ENCODE results near the gene NCKAP5L. TPM values are rescaled to one million over a fixed set of nuclear protein-coding genes. Genes with fewer than 3 reads are reported as not detected.
A peak's percentile ranks its signal among the peaks of the same experiment; 100 is the strongest.

NCKAP5L gene
- total and polyA plus RNA-seq, 9 of the 15 experiments (the other 6 are each of a cell fraction or from before 2014, with no cell fraction given) = 0.01 to 14.4 (median 3.7) TPM

GRCh38 chr12:49783917-49784676 lies 44.1 kb downstream of the NCKAP5L start:
- Histone ChIP-seq H3K27me3 (ENCODE audit: control insufficient read depth in 2 of 2, insufficient read depth in 2 of 2, low read length in 2 of 2) (no peaks in the 10 kb centered on the region), H3K9ac (ENCODE audit: insufficient read depth in 1 of 2, low read depth in 2 of 2, low read length in 2 of 2) (peak overlapping the region in 1 of 2 experiments; percentile 19; a peak in 1 of 4 replicates), H3K27ac (ENCODE audit: extremely low read depth, low read depth, low read length) (no peak overlapping the region; the same call in 2 of the 3 replicates), H3K79me2 (ENCODE audit: control insufficient read depth, insufficient read depth, low read length) (no peaks in the 10 kb centered on the region), H4K20me1 (replicated peaks; ENCODE audit: control insufficient read depth, insufficient read depth, low read length) (no peaks in the 10 kb centered on the region), H3K4me3 (no peak overlapping the region), H3K9me3 (replicated peaks; ENCODE audit: control insufficient read depth, insufficient read depth, low read depth, low read length) (no peaks in the 10 kb centered on the region), H3K4me2 (ENCODE audit: insufficient read depth, low read length) (peak overlapping the region; percentile 38), H3K4me1 (replicated peaks in 1 of 2; ENCODE audit: control insufficient read depth in 2 of 2, insufficient read depth in 2 of 2, low read length in 2 of 2) (peaks cover 7 to 13% of the 10 kb centered on the region in 2 experiments; a peak in 4 of 5 replicates), H3K9me1 (ENCODE audit: control insufficient read depth, insufficient read depth, low read length) (no peaks in the 10 kb centered on the region), H2AFZ (ENCODE audit: low read depth, low read length) (peak overlapping the region; percentile 66), H3K36me3 (ENCODE audit: control insufficient read depth, insufficient read depth, low read length) (no peaks in the 10 kb centered on the region)
- ATAC-seq (peak; percentile 71), FAIRE-seq (peak; percentile 42), DNase-seq (ENCODE audit: extremely low read depth in 1 of 4, low spot score in 3 of 4) (peak in 1 of 4 experiments; percentile 24)
- BruUV-seq (replicated peaks) = no TSS peak
- in situ Hi-C loops (cut with MboI) = no loop called here
- intact Hi-C loops (cut with micrococcal nuclease) = no loop called here
- 33% methylated on average over 7 of the region's 7 CpGs for WGBS (ENCODE audit: insufficient coverage, low coverage, missing lambda C conversion rate)
- ChIA-PET CTCF (ENCODE audit: low intra/inter-chr PET ratio) (no interaction called here), POLR2A (interaction anchor here (0.6 to 1.9 kb wide), 7 partner anchors 14 to 45 kb away, joined by 3 to 5 read pairs (median 4); partner anchors contain the start of gene TMBIM6)
- TF ChIP-seq JUND (IDR thresholded peaks at IDR 0.05; ENCODE audit: borderline replicate concordance, low read depth, low read length) (no peak), JUND (tag; IDR thresholded peaks at IDR 0.05; ENCODE audit: borderline replicate concordance, low read depth, low read length) (0 out of 3 replicates have a peak, but pooled peaks have one; percentile 10), ELF1 (tag; IDR thresholded peaks at IDR 0.05) (0 out of 2 replicates have a peak, but pooled peaks have one; percentile 44), NR4A1 (CRISPR knock-in tag; IDR thresholded peaks at IDR 0.05) (no peak), NR4A1 (tag; IDR thresholded peaks at IDR 0.05) (peak; percentile 41; the same call in 1 of the 2 replicates), ZNF766 (CRISPR knock-in tag; conservative IDR thresholded peaks at IDR 0.05) (0 out of 2 replicates have a peak, but pooled peaks have one; percentile 14), BDP1 (IDR thresholded peaks at IDR 0.05; ENCODE audit: insufficient read depth, insufficient read length) (no peak), POLR2H (tag; IDR thresholded peaks at IDR 0.05; ENCODE audit: low read depth) (peak; percentile 27; the same call in 1 of the 2 replicates), TEAD4 (IDR thresholded peaks at IDR 0.05; ENCODE audit: low read length) (no peak), TEAD4 (CRISPR knock-in tag; IDR thresholded peaks at IDR 0.05; ENCODE audit: borderline replicate concordance) (no peak), UBTF (IDR thresholded peaks at IDR 0.05; ENCODE audit: borderline replicate concordance in 1 of 2, low read depth in 2 of 2, low read length in 2 of 2) (no peak), DNMT1 (IDR thresholded peaks at IDR 0.05) (no peak), GABPB1 (CRISPR knock-in tag; IDR thresholded peaks at IDR 0.05) (0 out of 2 replicates have a peak, but pooled peaks have one; percentile 47), DIDO1 (tag; IDR thresholded peaks at IDR 0.05; ENCODE audit: low read depth) (no peak), TRIM28 (IDR thresholded peaks at IDR 0.05) (no peak), RBM39 (optimal IDR thresholded peaks at IDR 0.05; ENCODE audit: low read depth, low read length) (no peak)
- TF ChIP-seq, protein P1, sequence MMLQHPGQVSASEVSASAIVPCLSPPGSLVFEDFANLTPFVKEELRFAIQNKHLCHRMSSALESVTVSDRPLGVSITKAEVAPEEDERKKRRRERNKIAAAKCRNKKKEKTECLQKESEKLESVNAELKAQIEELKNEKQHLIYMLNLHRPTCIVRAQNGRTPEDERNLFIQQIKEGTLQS (IDR thresholded peaks at IDR 0.05) = peak; percentile 33; the same call in 1 of the 2 replicates
- TF ChIP-seq, protein P1 (CRISPR knock-in tag; conservative IDR thresholded peaks at IDR 0.05) = no peak
- TF ChIP-seq, protein P2, sequence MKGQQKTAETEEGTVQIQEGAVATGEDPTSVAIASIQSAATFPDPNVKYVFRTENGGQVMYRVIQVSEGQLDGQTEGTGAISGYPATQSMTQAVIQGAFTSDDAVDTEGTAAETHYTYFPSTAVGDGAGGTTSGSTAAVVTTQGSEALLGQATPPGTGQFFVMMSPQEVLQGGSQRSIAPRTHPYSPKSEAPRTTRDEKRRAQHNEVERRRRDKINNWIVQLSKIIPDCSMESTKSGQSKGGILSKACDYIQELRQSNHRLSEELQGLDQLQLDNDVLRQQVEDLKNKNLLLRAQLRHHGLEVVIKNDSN (CRISPR knock-in tag; IDR thresholded peaks at IDR 0.05) = peak; percentile 59

Data from K562 (cell line).